LNCaP clone FGC (cell line): ENCODE results near the gene NEDD4L.

Source experiments
- DNase-seq: peaks from one replicate; pipeline ENCODE4 v3.0.0-alpha.2; 2011; ENCODE audit warnings: low read depth
- H3K4me3 ChIP-seq: 2 replicates; pipeline ENCODE4 v1.5.1; 2011; ENCODE audit warnings: mild to moderate bottlenecking, low read depth, low read length, control low read depth
- CTCF ChIP-seq: IDR thresholded peaks from 2 replicates; pipeline ENCODE4 v1.5.1; 2012; ENCODE audit warnings: mild to moderate bottlenecking; ENCODE audit not compliant: control insufficient read depth, insufficient read depth; ENCODE audit errors: extremely low read depth

Gene NEDD4L

GRCh38 chr18:58097907-58098166, 53.8 kb downstream of the NEDD4L start:
- no peak overlapping the region for H3K4me3 ChIP-seq
- no peak for TF ChIP-seq CTCF
- no peak for DNase-seq

GRCh38 chr18:58098706-58099105, 54.7 kb downstream of the NEDD4L start:
- no peak for DNase-seq
- H3K4me3 ChIP-seq = no peak overlapping the region
- TF ChIP-seq CTCF = no peak

GRCh38 chr18:58100154-58100553, 56.1 kb downstream of the NEDD4L start:
- H3K4me3 ChIP-seq = no peak overlapping the region
- DNase-seq = no peak
- TF ChIP-seq CTCF = no peak

- H3K4me3 ChIP-seq = no peak overlapping the region
- no peak for TF ChIP-seq CTCF
- DNase-seq = no peak
Observed at GRCh38 chr18:58101291-58101794, 57.3 kb downstream of the NEDD4L start.

- no peak for TF ChIP-seq CTCF
- no peak overlapping the region for H3K4me3 ChIP-seq
- no peak for DNase-seq
Observed at GRCh38 chr18:58102018-58102417, 58.0 kb downstream of the NEDD4L start.

GRCh38 chr18:58102875-58103274, 58.8 kb downstream of the NEDD4L start:
- TF ChIP-seq CTCF = no peak
- DNase-seq = no peak
- H3K4me3 ChIP-seq = no peak overlapping the region

GRCh38 chr18:58103339-58103985, 59.4 kb downstream of the NEDD4L start:
- no peak overlapping the region for H3K4me3 ChIP-seq
- no peak for TF ChIP-seq CTCF

More at GRCh38 chr18:58103339-58103985, 59.4 kb downstream of the NEDD4L start:
- DNase-seq = no peak
